ENCODE results near the gene OR12D3.

- TF ChIP-seq CTCF (IDR thresholded peaks at IDR 0.05) (no peak), ZFX (IDR thresholded peaks at IDR 0.05; ENCODE audit: borderline replicate concordance) (no peak)
Observed at GRCh38 chr6:29419516-29419915, 44.4 kb upstream of the OR12D3 start.
